NCI-H460 (cell line): ENCODE measurements around the gene ITPRIP. TPM values are rescaled to one million over a fixed set of nuclear protein-coding genes. Genes with fewer than 3 reads are reported as not detected.

Experiments used
- DNase-seq: peaks from one replicate; pipeline ENCODE4 v3.0.0-alpha.2; 2016; ENCODE audit warnings: low read depth; ENCODE audit errors: extremely low read depth
- total RNA-seq: library from RNA; depleted of rRNA; stranded (reverse); fragments of >200 nt; shearing (Covaris generic); gene quantifications from 2 replicates; pipeline ENCODE4 v1.2.3, GENCODE V29; 2014

The ITPRIP gene
- total RNA-seq, 1 experiment from 2014 or later: 77.9 TPM

GRCh38 chr10:104326991-104327610 lies 11.2 kb downstream of the ITPRIP start:
- no peak for DNase-seq

- DNase-seq: no peak
Observed at GRCh38 chr10:104325436-104326435, 12.5 kb downstream of the ITPRIP start.

- no peak for DNase-seq
Observed at GRCh38 chr10:104324931-104325330, 13.3 kb downstream of the ITPRIP start.

- no peak for DNase-seq
Observed at GRCh38 chr10:104324221-104324686, 14.0 kb downstream of the ITPRIP start.

DNA sequence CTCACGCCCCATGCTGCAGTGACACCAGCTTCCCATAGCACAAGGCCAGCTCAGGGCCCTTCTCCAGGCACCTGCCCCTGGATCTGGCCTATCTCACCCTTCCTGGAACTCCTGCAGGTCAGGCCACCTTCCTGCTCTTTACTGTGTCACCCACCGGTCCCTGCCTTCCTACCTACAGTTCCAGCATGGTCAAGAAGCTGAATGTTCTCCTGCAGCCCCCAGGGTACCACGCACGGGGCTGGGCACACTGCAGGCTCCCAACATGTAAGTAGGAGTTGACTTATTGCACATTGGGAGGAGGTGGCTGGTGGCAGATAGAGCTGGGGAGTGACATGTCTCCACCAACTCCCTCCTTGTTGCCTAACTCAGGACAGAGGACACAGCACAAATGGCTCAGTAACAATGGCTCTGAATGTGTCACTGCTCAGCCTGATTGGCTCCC lies 14.5 kb downstream of the ITPRIP start:
- no peak for DNase-seq

DNA sequence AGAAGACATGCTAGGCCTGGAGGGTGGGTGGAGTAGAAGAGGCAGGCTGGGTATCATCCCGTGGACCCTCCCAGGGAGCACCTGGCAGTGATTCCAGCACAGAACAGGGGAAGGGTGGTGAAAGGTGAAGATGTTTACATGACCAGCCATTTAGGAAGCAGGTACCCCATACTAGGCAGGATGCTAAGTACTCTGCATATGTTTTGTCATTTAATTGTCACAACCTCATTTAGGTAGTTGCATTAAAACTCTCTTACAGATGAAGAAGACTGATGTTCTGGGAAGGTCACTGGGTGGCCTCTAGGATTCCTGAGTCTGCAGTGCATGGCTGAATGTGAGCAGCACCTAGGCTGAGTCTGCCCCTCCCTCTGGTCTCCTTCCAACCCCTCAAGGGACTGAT lies 15.2 kb downstream of the ITPRIP start:
- no peak for DNase-seq

DNA sequence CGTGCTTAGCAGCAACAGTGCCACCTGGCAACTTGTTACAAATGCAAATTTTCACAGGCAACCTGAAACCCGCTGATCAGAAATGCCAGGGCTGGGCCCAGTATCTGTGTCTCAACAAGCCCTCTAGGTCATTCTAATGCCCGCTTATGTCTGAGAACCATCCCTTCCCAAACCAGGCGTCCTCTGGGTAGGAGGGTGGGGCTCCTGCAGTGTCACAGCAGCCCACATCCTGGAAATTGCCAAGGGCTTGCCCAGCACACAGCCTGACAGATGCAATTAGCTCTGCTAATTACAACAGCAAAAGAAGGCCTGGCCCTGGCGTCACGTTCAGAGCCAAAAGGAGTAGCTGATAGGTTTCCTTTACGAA lies 15.9 kb downstream of the ITPRIP start:
- no peak for DNase-seq

- DNase-seq: no peak
Observed at GRCh38 chr10:104321725-104322415, 16.4 kb downstream of the ITPRIP start.

DNA sequence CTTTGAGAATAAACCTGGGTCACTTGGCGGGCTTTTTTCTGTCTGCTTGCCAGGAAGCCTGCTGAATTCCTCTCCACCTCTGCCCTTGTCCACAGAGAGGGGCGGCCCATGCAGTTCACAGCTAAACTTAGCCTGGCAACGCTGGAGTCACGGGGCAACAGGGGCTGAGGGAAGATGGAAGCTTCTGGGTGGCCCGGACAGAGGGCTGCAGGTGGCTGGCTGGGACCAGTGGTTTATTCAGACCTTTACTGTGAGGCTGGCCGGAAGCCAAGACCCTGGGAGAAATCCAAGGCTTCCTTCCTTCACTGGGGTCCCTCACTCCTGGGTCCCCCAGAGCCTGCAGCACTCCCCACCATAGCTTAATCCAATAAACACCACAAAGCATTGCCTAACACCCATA lies 17.0 kb downstream of the ITPRIP start:
- no peak for DNase-seq

GRCh38 chr10:104318810-104319741 lies 19.2 kb downstream of the ITPRIP start:
- no peak for DNase-seq

DNA sequence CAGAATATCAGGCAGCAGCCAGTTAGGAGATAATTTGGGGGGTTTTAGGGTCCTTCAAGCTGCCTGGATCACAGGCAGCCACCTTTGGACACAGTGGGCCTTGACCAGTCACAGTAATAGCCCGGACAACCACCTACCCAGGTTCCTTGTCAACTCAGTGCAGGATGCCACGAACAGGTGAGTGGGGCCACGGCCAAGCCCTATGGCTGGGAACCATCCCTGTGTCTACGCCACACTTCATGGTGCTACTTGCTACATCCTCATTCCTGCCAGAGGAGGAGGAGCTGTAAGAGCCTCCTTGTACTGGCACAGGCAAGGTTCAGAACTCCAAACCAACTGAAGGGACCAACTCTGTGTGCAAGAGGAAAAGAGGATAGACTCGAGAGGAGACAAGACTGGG lies 19.9 kb downstream of the ITPRIP start:
- no peak for DNase-seq

- no peak for DNase-seq
Observed at GRCh38 chr10:104317726-104318299, 20.5 kb downstream of the ITPRIP start.

- DNase-seq: no peak
Observed at GRCh38 chr10:104317269-104317710, 21.0 kb downstream of the ITPRIP start.

DNA sequence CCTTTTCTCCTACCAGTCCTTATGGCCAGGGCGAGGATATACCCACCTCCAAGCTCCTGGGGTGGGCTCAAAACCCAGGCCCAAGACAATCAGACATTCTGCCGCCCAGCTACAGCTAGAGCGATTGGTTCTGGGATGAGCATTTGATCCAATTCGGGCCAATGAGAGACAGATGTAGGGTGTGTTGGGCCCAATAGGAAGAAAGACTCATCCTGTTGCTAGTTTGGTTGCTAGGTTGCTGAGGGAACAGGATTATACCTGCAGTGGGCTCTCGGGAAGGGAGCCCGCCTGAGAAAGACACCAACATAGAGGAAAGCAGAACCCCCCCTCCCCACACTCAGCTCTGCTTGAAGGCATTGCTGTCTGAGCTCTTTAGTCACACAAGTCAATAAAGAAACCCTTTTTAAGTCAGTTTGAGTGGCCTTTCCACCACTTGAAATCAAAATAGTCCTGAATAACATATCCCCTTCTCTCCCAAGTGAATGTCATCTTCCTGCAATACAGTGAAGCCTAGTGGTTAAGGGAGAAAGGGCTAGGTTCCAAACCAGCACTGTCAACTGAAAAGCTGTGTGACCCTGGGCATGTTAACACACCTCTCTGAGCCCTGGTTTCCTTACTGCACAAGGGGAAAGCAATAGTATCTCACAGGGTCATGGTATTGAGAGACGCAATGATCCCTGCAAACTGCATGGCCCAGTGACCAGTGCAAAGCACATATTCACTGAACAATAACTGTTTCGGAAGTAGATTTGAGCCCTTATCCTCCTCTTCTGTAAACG lies 21.8 kb downstream of the ITPRIP start:
- no peak for DNase-seq

DNA sequence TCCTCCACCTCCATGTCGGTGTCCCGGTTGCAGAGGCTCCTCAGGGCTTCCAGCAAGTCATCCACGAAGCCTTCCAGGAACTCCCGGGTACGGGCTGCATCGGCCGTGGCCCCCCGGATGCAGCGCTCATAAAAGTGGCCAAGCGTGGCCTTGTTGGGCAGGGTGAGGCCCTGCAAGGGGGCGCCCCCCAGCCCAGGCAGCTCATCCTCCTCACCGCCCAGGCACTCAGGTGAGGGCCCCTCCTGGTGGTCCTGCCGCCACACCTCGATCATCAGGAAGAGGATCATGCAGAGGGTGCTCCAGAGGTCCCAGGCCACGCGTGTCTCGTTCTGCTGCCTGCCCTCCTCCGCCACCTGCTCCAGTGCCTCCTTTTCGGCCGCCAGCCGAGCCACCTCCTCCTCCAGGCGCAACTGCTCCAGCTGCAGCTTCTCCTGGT lies 22.8 kb downstream of the ITPRIP start:
- no peak for DNase-seq

DNA sequence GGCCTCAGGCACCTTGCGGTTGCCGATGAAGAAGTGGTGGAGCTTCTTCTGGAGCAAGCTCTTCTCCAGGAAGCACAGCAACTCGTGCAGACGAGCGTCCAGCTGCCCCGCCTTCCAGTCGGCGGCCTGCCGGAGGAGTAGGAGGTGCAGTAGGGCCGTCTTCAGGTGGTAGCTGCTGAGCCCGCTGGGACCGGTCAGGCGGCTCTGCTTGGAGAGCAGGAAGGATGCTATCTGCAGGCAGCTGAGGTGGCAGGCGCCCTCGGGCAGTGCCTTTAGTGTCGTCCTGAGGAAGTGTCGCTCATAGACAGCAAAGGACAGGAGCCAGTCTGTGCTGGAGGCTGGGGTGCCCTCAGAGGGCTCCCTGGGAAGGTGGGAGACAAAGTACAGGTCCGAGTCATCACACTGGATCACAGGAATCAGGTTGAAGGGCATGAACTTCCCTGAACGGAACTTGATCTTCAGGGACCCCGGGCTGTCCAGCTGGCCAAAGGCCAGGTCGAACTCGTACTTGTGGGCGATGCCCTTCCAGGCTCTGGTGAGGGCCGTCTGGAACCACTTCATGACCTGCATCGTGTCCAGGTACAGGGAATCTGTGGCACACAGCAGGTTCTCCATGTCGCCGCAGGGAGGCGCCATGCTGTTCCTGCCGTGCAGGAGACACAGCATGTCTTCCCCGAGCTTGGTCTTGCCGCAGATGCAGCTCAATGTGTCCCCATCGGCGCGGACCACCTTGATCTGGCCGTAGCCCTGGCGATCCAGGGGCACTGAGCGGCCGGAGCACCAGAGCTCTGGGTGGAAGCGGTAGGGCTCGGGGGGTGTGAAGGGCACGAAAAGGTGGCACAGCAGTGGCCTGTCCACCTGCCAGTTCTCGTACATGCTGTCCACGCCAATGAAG lies 23.4 kb downstream of the ITPRIP start:
- no peak for DNase-seq

GRCh38 chr10:104311184-104311720 lies 27.0 kb downstream of the ITPRIP start:
- no peak for DNase-seq
